WTC11 (cell line): ENCODE results near the gene EGFR. TPM values are rescaled to one million over a fixed set of nuclear protein-coding genes. Genes with fewer than 3 reads are reported as not detected.

Experiments
- ATAC-seq: fragments of 200-7000 bp; cut with Tn5 transposase; 2 replicates; pipeline ENCODE4 v1.10.0; 2021; ENCODE audit warnings: mild to moderate bottlenecking, moderate library complexity
- CTCF ChIA-PET: fragments of 300-600 bp; sonication (Branson Sonifier 250); formaldehyde crosslinking; loops from one replicate; lab custom pipeline; 2021; ENCODE audit warnings: antibody characterized with exemption; lab: Charles Lee
- POLR2A ChIA-PET: fragments of 350-600 bp; sonication (Branson Sonifier 250); formaldehyde crosslinking; loops from one replicate; lab custom pipeline; 2021; ENCODE audit warnings: antibody characterized with exemption; lab: Charles Lee
- DNase-seq: peaks from one replicate; pipeline ENCODE4 v3.0.0; 2021; ENCODE audit warnings: low spot score
- H3K27ac Mint-ChIP-seq: 2 replicates; pipeline ENCODE4 v1.8.0; 2021; ENCODE audit warnings: mixed read lengths
- H3K27me3 Mint-ChIP-seq: 2 replicates; pipeline ENCODE4 v1.8.0; 2021; ENCODE audit warnings: low read depth, mild to moderate bottlenecking, moderate library complexity, mixed read lengths
- H3K36me3 Mint-ChIP-seq: 2 replicates; pipeline ENCODE4 v1.8.0; 2021; ENCODE audit warnings: mixed read lengths
- H3K4me1 Mint-ChIP-seq: 2 replicates; pipeline ENCODE4 v1.8.0; 2022; ENCODE audit warnings: mixed read lengths
- H3K4me3 Mint-ChIP-seq: 2 replicates; pipeline ENCODE4 v1.8.0; 2021; ENCODE audit warnings: mild to moderate bottlenecking, moderate library complexity, mixed read lengths
- H3K9me3 Mint-ChIP-seq: 2 replicates; pipeline ENCODE4 v1.8.0; 2021; ENCODE audit warnings: mixed read lengths
- AR ChIP-seq: fragments of 250-450 bp; sonication (Bioruptor Pico); IDR thresholded peaks from 2 replicates; pipeline ENCODE4 v1.9.0; 2021; ENCODE audit warnings: mild to moderate bottlenecking
- ATF2 ChIP-seq: sonication (generic); formaldehyde crosslinking; IDR thresholded peaks from 2 replicates; pipeline ENCODE4 v1.8.1; 2022; ENCODE audit warnings: low read depth, missing genetic modification reagents, borderline replicate concordance
- ATF6 ChIP-seq: sonication (generic); formaldehyde crosslinking; IDR thresholded peaks from 2 replicates; pipeline ENCODE4 v1.8.1; 2023; ENCODE audit warnings: mild to moderate bottlenecking, missing genetic modification reagents
- FOXP1 ChIP-seq: sonication (generic); formaldehyde crosslinking; IDR thresholded peaks from 2 replicates; pipeline ENCODE4 v1.8.0; 2022; ENCODE audit warnings: missing genetic modification reagents, mild to moderate bottlenecking, moderate library complexity, borderline replicate concordance
- GRHL2 ChIP-seq: fragments of 250-450 bp; sonication (Bioruptor Pico); IDR thresholded peaks from 2 replicates; pipeline ENCODE4 v1.8.0; 2022; ENCODE audit warnings: mild to moderate bottlenecking, moderate library complexity; ENCODE audit not compliant: insufficient replicate concordance, severe bottlenecking
- MXD4 ChIP-seq: fragments of 250-450 bp; sonication (Bioruptor Pico); IDR thresholded peaks from 2 replicates; pipeline ENCODE4 v1.8.0; 2021; ENCODE audit warnings: mild to moderate bottlenecking, moderate library complexity, borderline replicate concordance
- PRDM15 ChIP-seq: sonication (generic); formaldehyde crosslinking; IDR thresholded peaks from 2 replicates; pipeline ENCODE4 v1.8.0; 2022; ENCODE audit warnings: missing genetic modification reagents
- PREB ChIP-seq: sonication (generic); formaldehyde crosslinking; IDR thresholded peaks from 2 replicates; pipeline ENCODE4 v1.8.1; 2022; ENCODE audit warnings: mild to moderate bottlenecking, missing genetic modification reagents, moderate library complexity, borderline replicate concordance
- SOX15 ChIP-seq: fragments of 250-450 bp; sonication (Bioruptor Pico); IDR thresholded peaks from 2 replicates; pipeline ENCODE4 v1.9.0; 2021; ENCODE audit warnings: mild to moderate bottlenecking
- TCF7 ChIP-seq: sonication (generic); formaldehyde crosslinking; IDR thresholded peaks from 2 replicates; pipeline ENCODE4 v1.8.0; 2022; ENCODE audit warnings: mild to moderate bottlenecking, low read depth, missing genetic modification reagents, moderate library complexity
- USF1 ChIP-seq: sonication (generic); formaldehyde crosslinking; IDR thresholded peaks from 2 replicates; pipeline ENCODE4 v1.8.0; 2022; ENCODE audit warnings: mild to moderate bottlenecking, missing genetic modification reagents
- ZBTB21 ChIP-seq: sonication (generic); formaldehyde crosslinking; IDR thresholded peaks from 2 replicates; pipeline ENCODE4 v1.8.1; 2023; ENCODE audit warnings: mild to moderate bottlenecking, missing genetic modification reagents, borderline replicate concordance
- ZNF121 ChIP-seq: sonication (generic); formaldehyde crosslinking; IDR thresholded peaks from 2 replicates; pipeline ENCODE4 v1.8.0; 2023; ENCODE audit warnings: missing genetic modification reagents
- ZNF263 ChIP-seq: sonication (generic); formaldehyde crosslinking; IDR thresholded peaks from 2 replicates; pipeline ENCODE4 v1.8.1; 2022; ENCODE audit warnings: low read depth, mild to moderate bottlenecking, moderate library complexity, missing genetic modification reagents
- ZNF512 ChIP-seq: sonication (generic); formaldehyde crosslinking; IDR thresholded peaks from 2 replicates; pipeline ENCODE4 v1.8.1; 2022; ENCODE audit warnings: missing genetic modification reagents, borderline replicate concordance
- ZNF671 ChIP-seq: fragments of 250-450 bp; sonication (Bioruptor Pico); IDR thresholded peaks from 2 replicates; pipeline ENCODE4 v1.8.0; 2021; ENCODE audit warnings: mild to moderate bottlenecking
- total RNA-seq: library from RNA; stranded (reverse); gene quantifications from 3 replicates; pipeline ENCODE4 v1.2.3, GENCODE V29; 2021

The EGFR gene
- total RNA-seq, 1 experiment from 2014 or later = 5.9 TPM

- no peaks in the 10 kb centered on the region for H3K27me3 Mint-ChIP-seq
- ChIA-PET CTCF (interaction anchor here (2.8 kb wide), 1 partner anchor 99 kb away, joined by 21 read pairs; no protein-coding TSS in a partner anchor), POLR2A (interaction anchor here (0.5 kb wide), 1 partner anchor 20 kb away, joined by 3 read pairs; no protein-coding TSS in a partner anchor)
- H3K9me3 Mint-ChIP-seq = no peaks in the 10 kb centered on the region
- DNase-seq = no peak
- H3K27ac Mint-ChIP-seq = no peak overlapping the region
- H3K4me1 Mint-ChIP-seq = peaks cover 36% of the 10 kb centered on the region
- no peaks in the 10 kb centered on the region for H3K36me3 Mint-ChIP-seq
- no peak overlapping the region for H3K4me3 Mint-ChIP-seq
- TF ChIP-seq PREB (CRISPR knock-in tag) (no peak), USF1 (CRISPR knock-in tag) (no peak), PRDM15 (CRISPR knock-in tag) (no peak), MXD4 (CRISPR knock-in tag) (no peak), ZNF671 (CRISPR knock-in tag) (no peak), TCF7 (no peak), GRHL2 (CRISPR knock-in tag) (no peak), FOXP1 (CRISPR knock-in tag) (no peak), ZNF121 (CRISPR knock-in tag) (no peak), ATF6 (no peak), ZBTB21 (CRISPR knock-in tag) (no peak)
- no peak for ATAC-seq
Measured at GRCh38 chr7:55155351-55156117, 136.7 kb downstream of the EGFR start.

GRCh38 chr7:55156919-55157763 is 138.3 kb downstream of the EGFR start:
- CTCF ChIA-PET = interaction anchor here (1.0 to 2.8 kb wide), 3 partner anchors 9 to 98 kb away, joined by 3 to 21 read pairs (median 3); no protein-coding TSS in a partner anchor
- H3K27ac Mint-ChIP-seq = peak overlapping the region; percentile 91; the same call in 1 of the 2 replicates
- H3K4me1 Mint-ChIP-seq = peaks cover 36% of the 10 kb centered on the region
- no peaks in the 10 kb centered on the region for H3K36me3 Mint-ChIP-seq
- H3K9me3 Mint-ChIP-seq = no peaks in the 10 kb centered on the region
- no peak overlapping the region for H3K4me3 Mint-ChIP-seq
- POLR2A ChIA-PET = no interaction called here
- ATAC-seq (peak; percentile 72), DNase-seq (no peak)
- no peaks in the 10 kb centered on the region for H3K27me3 Mint-ChIP-seq
- no peak for TF ChIP-seq PREB (CRISPR knock-in tag)
- TF ChIP-seq ZNF263 (CRISPR knock-in tag) = no peak
- TF ChIP-seq ZNF512 (CRISPR knock-in tag) = no peak
- no peak for TF ChIP-seq SOX15 (CRISPR knock-in tag)
- TF ChIP-seq AR (CRISPR knock-in tag) = no peak
- no peak for TF ChIP-seq ATF2 (CRISPR knock-in tag)
